HPDE6-E6E7 (cell line): Measurements from ENCODE around the gene MINDY2.
A peak's percentile ranks its signal among the peaks of the same experiment; 100 is the strongest.

Experiments
- DNase-seq: peaks from one replicate; pipeline ENCODE4 v3.0.0; 2011; ENCODE audit warnings: missing footprints; ENCODE audit errors: extremely low spot score

MINDY2 gene

GRCh38 chr15:58770857-58771620, at the start of gene MINDY2:
Gene MINDY2 (plus strand): TSS chr15:58771302. CDS start chr15:58771396, 94 bp downstream.
- peak; percentile 92 for DNase-seq

GRCh38 chr15:58724466-58724865, 46.6 kb upstream of the MINDY2 start:
- DNase-seq: no peak

DNA sequence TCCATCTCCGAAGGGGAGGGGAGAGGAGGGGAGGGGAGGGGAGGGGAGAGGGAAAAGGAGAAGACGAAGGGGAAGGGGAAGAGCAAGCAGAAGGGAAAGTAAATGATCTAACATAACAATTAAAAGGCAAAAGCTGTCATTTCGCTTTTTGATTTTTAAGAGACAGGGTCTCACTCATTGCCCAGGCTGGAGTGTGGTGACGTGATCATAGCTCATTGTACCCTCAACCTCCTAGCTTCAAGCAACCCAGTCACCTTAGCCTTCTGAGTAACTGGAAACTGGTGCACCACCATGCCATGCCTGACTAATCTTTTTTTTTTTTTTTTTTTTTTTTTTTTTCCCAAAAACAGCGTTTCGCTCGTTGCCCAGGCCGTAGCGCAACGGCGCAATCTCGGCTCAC, 44.2 kb upstream of the MINDY2 start:
- DNase-seq: no peak

- DNase-seq: peak; percentile 59
Measured at GRCh38 chr15:58731756-58732535, 39.2 kb upstream of the MINDY2 start.

DNA sequence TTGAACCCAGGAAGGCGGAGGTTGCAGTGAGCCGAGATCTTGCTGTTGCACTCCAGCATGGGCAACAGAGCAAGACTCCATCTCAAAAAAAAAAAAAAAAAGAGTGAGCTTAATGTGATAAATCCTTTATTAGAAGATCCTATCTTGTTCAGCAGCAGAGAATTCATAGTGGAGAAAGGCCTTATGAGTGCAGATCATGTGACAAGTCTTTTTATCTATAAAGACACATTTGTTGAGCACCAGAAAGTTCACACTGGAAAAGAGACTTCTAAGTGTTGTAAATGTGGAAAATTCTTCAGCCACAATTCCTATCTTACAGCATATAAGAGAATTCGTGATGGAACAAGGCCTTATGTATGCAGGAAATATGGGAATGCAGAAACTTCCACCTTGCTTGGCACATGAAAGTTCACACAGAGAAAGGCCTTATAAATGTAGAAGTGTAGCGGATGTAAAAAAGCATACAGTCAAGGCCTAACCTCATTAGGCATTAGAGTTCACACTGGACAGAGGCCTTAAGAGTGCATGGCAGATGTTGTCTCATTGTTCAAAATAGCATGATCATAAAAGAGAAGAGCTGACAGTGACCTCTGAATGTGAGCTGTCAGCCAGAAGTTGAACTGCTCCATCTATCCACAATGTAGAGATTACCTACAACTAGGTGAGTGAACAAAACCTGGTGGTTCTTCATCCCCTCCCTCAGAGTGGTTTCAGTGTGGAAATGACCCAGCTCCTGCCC, 38.3 kb upstream of the MINDY2 start:
- no peak for DNase-seq

DNA sequence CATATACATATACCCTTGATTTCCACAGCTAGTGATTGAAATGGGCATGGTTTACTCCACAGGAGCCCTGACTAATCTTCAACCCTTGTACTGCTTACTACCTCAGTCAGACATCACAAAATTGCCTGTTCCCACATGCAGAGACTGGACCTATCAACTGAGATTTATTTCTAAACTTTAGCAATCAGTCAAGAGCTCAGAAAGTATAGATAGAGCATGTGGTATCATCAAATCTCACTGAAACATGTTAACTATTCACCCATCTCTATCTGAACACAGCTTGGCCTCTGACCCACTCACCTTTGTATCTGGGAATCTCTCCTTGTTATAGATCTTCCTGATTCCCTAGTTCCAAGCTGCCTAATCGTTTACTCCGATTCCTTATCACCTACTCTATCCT, 36.2 kb upstream of the MINDY2 start:
- no peak for DNase-seq

DNA sequence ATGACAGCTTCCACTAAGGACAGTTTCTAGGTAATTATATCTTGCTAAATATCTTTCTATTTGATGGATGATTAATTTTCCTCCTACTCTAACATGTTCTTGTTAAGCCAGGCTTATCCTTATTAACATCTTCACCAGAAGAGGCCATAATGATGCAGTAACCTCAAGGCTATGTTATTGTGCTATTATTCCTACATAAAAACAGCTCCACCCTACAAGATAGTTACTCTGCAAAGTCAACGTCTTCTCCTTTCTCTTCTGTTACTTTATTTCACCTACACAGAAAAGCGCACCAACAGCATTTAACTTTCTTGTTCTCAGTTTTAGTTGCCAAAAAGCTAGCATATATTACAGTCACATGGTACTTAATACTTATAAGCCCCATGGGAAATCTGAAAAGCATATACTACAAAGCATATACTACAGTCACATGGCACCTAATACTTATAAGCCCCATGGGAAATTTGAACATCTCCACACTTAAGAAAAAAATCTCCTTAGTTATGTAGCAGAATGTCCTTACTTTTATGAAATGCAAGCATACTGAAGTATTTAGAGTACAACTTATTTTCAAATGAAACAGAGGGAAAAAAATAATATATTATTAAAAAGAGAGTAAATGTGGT, 35.0 kb upstream of the MINDY2 start:
- no peak for DNase-seq

GRCh38 chr15:58737298-58737697, 33.8 kb upstream of the MINDY2 start:
- no peak for DNase-seq

GRCh38 chr15:58738046-58738707, 32.9 kb upstream of the MINDY2 start:
- no peak for DNase-seq

GRCh38 chr15:58740436-58740835, 30.7 kb upstream of the MINDY2 start:
- no peak for DNase-seq

- DNase-seq: no peak
Measured at GRCh38 chr15:58741032-58741431, 30.1 kb upstream of the MINDY2 start.

- DNase-seq: no peak
Measured at GRCh38 chr15:58742022-58742813, 28.9 kb upstream of the MINDY2 start.

DNA sequence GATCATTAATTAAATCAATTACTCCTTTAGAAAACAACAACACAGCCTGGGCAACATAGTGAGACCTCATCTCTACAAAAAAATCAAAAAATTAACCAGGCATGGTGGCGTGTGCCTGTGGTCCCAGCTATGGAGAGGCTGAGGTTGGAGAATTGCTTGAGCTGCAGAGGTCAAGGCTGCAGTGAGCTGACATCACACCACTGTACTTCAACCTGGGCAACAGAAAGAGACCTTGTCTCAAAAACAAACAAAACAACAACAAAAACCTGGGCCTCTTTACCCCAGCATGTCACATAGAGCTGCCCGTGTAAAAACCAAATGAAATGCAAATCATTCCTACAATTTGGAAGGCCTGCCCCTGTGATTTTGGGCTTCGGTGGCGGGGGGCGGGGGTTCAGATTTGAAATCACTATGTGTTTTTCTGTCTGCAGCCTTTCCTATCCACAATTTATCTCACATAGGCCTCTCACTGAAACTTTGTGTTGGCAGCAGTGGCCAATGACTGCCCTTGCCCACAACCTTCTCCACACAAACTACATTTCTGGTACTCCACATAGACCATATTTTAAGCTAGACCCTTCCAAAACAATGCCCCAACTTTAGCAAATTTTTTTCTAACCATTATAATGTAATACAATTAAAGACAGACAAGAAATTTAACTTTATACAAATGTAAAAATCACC, 28.1 kb upstream of the MINDY2 start:
- no peak for DNase-seq

DNA sequence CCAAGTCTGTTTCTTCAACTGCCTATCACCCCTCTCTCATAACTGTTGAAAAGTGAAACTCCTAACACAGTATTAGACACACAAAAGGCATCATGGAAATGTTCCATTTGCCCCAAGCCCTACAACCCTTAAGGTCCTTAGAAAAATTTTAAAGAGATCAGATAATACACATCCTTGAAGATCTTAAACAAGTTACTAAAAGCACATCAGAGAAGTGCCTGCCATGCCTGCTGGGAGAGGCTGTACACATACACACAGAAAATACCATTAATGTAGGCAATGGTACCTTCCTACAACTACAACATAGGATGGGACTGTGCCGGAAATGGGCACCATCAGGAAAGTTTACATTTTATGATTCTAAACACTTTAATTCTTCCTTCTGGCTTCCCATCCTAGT, 24.9 kb upstream of the MINDY2 start:
- no peak for DNase-seq

DNA sequence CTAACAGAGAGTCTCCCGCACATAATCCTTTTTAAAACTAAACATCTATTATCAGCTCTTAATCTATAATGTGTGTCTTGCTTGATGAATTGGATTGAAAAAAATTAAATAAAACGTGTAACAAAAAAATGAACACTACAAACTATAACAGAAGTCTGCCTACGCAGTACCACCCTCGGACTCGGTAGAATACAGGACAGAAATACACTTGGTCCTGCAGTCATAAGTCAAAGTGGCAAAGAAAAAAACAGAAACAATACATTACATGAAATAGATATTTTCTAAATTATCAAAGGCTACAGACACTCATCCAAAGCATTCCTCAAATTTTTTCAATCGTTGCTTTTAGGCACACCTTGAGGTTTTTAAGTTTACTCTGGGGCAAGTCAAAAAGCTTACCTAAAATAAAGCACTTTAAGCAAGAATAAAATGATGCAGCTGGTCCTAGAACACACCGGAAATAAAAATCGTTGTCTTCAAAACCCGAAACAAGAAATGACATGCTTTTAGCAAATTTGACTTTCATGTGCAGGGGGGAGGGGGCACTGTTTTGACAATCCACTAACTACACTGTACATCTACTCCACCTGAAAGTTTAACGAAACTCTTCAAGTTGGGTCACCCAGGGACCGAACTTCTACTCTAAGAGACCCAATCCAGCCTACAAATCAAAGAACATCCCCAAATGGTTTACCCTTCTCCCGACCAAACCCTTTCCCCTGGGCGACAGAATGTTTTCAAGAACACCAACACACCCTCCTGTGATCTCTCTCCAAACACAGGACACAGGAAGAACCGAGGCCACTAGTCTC, 22.9 kb upstream of the MINDY2 start:
- DNase-seq: no peak

DNA sequence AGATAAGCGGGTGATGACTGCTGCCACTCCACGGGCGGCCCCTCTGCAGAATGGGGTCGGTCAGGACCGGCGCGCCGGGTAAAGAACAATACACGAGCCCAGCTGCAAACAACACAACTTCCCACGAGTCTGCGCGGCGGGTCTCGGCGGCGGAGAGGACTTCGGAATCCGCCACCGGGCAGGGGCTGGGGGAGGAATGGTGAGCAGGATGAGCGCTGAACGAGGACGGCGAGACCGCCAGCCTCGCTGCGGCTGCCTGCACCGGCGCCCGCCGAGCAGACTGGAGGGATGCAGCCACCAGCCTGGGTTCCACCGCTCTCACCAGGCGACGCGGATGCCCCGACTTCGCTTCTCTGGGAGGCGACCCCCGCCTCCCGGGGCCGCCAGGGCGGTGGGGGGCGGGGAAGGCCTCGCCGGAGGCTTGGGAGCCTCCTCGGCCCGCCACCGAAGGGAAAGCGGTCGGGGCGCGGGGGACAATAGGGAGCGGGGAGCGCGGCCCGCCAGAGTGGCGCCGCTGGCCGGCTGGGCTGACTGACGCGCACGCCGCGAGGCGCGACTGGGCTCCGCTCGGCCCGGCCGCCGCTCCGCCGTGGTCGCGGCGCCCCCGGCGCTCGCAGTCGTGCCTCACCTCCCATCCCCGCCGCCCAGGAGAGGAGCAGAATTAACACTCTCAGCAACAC, 22.1 kb upstream of the MINDY2 start:
- DNase-seq: no peak

DNA sequence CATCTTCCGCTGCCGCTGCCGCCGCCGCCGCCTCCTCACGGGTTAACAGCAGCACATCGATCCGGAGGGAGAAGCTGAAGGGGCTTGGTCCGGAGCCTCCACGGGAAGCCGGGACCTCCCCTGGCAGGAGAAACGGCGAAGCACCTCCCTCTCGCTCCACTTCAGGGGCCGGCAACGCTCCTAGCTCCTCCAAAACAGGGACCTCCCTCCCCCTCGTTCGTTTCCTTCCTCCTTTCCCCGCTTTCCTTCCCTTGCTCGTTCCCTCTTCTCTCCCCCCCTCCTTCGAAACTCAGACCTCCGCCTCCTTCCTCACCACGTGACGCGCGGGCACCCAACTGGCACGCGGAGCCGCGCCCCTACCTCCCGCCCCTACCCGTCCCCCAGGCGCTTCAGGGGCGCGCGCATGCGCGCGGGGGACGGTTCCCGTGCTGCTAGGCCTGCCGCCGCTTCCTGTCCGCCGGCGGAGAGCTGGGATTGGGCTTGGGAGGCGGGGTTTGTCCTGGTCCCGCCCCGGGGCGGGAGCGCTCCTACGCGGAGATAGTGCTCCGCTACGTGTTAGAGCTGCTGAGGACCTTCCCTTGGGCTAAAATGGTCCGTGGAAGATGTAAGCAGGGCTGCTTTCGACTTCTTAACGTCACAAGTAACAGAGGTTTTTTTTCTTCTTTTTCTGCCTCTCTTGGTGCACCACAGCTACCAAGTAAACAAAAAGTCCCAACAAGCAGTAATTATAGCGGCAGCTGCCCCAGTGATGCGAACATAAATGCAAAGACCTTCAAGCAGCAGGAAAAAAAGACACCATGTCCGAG, 21.4 kb upstream of the MINDY2 start, which contains the start of gene ADAM10:
Gene ADAM10, minus strand, starts transcription at position 176 of the 806 bp plus-strand sequence. Its CDS starts 173 bp downstream, at position 3.
- DNase-seq: peak; percentile 99

GRCh38 chr15:58752716-58753115, 18.4 kb upstream of the MINDY2 start:
- no peak for DNase-seq
